HEK293 (cell line): ENCODE data around the gene NCOR2.

Experiments
- EGR2 ChIP-seq: fragments of 450-650 bp; formaldehyde crosslinking; IDR thresholded peaks from 2 replicates; pipeline ENCODE4 v1.5.1; 2016; ENCODE audit warnings: low read depth, missing biosample characterization, missing genetic modification characterization
- FEZF1 ChIP-seq: fragments of 450-650 bp; formaldehyde crosslinking; IDR thresholded peaks from 2 replicates; pipeline ENCODE4 v1.5.1; 2016; ENCODE audit warnings: missing biosample characterization, missing genetic modification characterization
- GLIS1 ChIP-seq: fragments of 450-650 bp; formaldehyde crosslinking; IDR thresholded peaks from 2 replicates; pipeline ENCODE4 v1.5.1; 2016; ENCODE audit warnings: missing biosample characterization, missing genetic modification characterization
- KLF1 ChIP-seq: fragments of 450-650 bp; formaldehyde crosslinking; IDR thresholded peaks from 2 replicates; pipeline ENCODE4 v1.5.1; 2016; ENCODE audit warnings: missing biosample characterization, missing genetic modification characterization
- KLF8 ChIP-seq: fragments of 450-650 bp; formaldehyde crosslinking; IDR thresholded peaks from 2 replicates; pipeline ENCODE4 v1.5.1; 2016; ENCODE audit warnings: missing biosample characterization, missing genetic modification characterization
- ZBTB1 ChIP-seq: fragments of 450-650 bp; formaldehyde crosslinking; IDR thresholded peaks from 2 replicates; pipeline ENCODE4 v1.5.1; 2016; ENCODE audit warnings: missing biosample characterization, missing genetic modification characterization
- ZFHX2 ChIP-seq: fragments of 450-650 bp; formaldehyde crosslinking; conservative IDR thresholded peaks from 2 replicates; pipeline ENCODE4 v1.5.1; 2016; ENCODE audit warnings: missing biosample characterization, missing genetic modification characterization
- ZNF114 ChIP-seq: fragments of 450-650 bp; formaldehyde crosslinking; IDR thresholded peaks from 2 replicates; pipeline ENCODE4 v1.5.0; 2017; ENCODE audit warnings: missing biosample characterization, missing genetic modification characterization
- ZNF239 ChIP-seq: fragments of 450-650 bp; formaldehyde crosslinking; IDR thresholded peaks from 2 replicates; pipeline ENCODE4 v1.5.1; 2016; ENCODE audit warnings: missing biosample characterization, missing genetic modification characterization
- ZNF350 ChIP-seq: fragments of 450-650 bp; formaldehyde crosslinking; IDR thresholded peaks from 2 replicates; pipeline ENCODE4 v1.5.0; 2017; ENCODE audit warnings: missing biosample characterization, mild to moderate bottlenecking, missing genetic modification characterization
- ZNF394 ChIP-seq: fragments of 450-650 bp; formaldehyde crosslinking; IDR thresholded peaks from 2 replicates; pipeline ENCODE4 v1.5.1; 2016; ENCODE audit warnings: missing biosample characterization, missing genetic modification characterization, mild to moderate bottlenecking, moderate library complexity, borderline replicate concordance
- ZNF558 ChIP-seq: fragments of 450-650 bp; formaldehyde crosslinking; IDR thresholded peaks from 2 replicates; pipeline ENCODE4 v1.5.1; 2016; ENCODE audit warnings: missing biosample characterization, missing genetic modification characterization
- ZNF837 ChIP-seq: fragments of 450-650 bp; formaldehyde crosslinking; IDR thresholded peaks from 2 replicates; pipeline ENCODE4 v1.5.1; 2016; ENCODE audit warnings: missing biosample characterization, missing genetic modification characterization
- TF ChIP-seq, protein P1 (sequence below): fragments of 450-650 bp; formaldehyde crosslinking; IDR thresholded peaks from 2 replicates; pipeline ENCODE4 v1.5.0; 2017; ENCODE audit warnings: missing biosample characterization, missing genetic modification characterization, borderline replicate concordance
- TF ChIP-seq, protein P2 (sequence below): fragments of 450-650 bp; formaldehyde crosslinking; IDR thresholded peaks from 2 replicates; pipeline ENCODE4 v1.5.1; 2016; ENCODE audit warnings: missing biosample characterization, missing genetic modification characterization
- TF ChIP-seq, protein P3 (sequence below): fragments of 450-650 bp; formaldehyde crosslinking; IDR thresholded peaks from 2 replicates; pipeline ENCODE4 v1.5.1; 2016; ENCODE audit warnings: missing biosample characterization, missing genetic modification characterization
- TF ChIP-seq, protein P4 (sequence below): fragments of 450-650 bp; formaldehyde crosslinking; IDR thresholded peaks from 2 replicates; pipeline ENCODE4 v1.5.1; 2016; ENCODE audit warnings: missing biosample characterization, missing genetic modification characterization, low read depth
- TF ChIP-seq, protein P5 (sequence below): fragments of 450-650 bp; formaldehyde crosslinking; conservative IDR thresholded peaks from 2 replicates; pipeline ENCODE4 v1.5.1; 2016; ENCODE audit warnings: low read depth, missing biosample characterization, missing genetic modification characterization
- TF ChIP-seq, protein P6 (sequence below): fragments of 450-650 bp; formaldehyde crosslinking; IDR thresholded peaks from 2 replicates; pipeline ENCODE4 v1.5.1; 2016; ENCODE audit warnings: missing biosample characterization, missing genetic modification characterization
- TF ChIP-seq, protein P7 (sequence below): fragments of 450-650 bp; formaldehyde crosslinking; IDR thresholded peaks from 2 replicates; pipeline ENCODE4 v1.5.1; 2017; ENCODE audit warnings: missing biosample characterization, mild to moderate bottlenecking, missing genetic modification characterization, moderate library complexity

The NCOR2 gene

DNA sequence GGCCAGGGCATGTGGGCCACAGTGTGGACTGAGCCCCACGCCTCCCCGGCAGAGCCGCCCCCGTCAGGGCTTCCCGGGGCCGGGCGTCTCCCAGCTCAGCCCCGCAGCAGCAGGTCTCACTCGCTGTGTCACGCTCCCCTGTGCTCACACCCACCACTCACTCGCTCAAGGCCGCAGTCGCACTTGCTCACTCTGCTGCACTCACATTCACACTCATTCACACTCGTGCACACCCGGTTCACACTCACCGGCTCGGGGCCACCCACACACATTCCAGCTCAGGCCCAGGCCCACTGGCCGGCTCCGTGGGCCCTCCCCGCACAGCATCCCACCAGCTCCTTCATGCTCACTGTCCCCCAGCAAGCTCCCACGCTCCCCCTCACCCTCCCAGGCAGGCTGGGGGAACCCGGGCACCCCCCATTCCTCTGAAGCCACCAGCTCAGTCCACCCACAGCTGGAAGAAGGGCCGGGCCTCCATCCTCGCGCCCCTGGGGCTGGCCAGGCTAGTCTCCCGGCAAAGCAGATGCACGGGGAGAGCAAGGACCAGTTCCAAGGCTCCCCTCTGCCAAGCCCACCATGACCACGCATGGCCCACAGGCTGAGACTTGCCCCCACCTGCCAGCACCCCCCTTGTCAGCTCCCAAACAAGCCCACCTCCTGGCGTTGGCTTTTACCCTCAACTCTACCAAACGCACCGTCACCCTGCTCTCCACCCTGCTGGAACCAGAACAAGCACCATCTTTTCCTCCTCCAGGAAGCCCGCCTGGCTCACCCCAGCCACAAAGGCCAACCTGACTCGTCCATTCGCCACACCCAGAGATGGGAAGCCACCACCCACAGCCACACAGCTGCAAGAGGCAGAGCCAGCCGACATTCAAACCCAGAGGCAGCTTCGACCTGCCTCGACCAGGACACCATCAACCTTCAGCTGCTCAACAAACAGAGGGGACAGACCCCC, 28.0 kb downstream of the NCOR2 start (continued):
- TF ChIP-seq, protein P1, sequence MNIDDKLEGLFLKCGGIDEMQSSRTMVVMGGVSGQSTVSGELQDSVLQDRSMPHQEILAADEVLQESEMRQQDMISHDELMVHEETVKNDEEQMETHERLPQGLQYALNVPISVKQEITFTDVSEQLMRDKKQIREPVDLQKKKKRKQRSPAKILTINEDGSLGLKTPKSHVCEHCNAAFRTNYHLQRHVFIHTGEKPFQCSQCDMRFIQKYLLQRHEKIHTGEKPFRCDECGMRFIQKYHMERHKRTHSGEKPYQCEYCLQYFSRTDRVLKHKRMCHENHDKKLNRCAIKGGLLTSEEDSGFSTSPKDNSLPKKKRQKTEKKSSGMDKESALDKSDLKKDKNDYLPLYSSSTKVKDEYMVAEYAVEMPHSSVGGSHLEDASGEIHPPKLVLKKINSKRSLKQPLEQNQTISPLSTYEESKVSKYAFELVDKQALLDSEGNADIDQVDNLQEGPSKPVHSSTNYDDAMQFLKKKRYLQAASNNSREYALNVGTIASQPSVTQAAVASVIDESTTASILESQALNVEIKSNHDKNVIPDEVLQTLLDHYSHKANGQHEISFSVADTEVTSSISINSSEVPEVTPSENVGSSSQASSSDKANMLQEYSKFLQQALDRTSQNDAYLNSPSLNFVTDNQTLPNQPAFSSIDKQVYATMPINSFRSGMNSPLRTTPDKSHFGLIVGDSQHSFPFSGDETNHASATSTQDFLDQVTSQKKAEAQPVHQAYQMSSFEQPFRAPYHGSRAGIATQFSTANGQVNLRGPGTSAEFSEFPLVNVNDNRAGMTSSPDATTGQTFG (tag by site-specific recombination), result no peak
- no peak for TF ChIP-seq GLIS1 (tag by site-specific recombination)
- no peak for TF ChIP-seq FEZF1
- no peak for TF ChIP-seq ZNF350 (tag by site-specific recombination)
- TF ChIP-seq, protein P2, sequence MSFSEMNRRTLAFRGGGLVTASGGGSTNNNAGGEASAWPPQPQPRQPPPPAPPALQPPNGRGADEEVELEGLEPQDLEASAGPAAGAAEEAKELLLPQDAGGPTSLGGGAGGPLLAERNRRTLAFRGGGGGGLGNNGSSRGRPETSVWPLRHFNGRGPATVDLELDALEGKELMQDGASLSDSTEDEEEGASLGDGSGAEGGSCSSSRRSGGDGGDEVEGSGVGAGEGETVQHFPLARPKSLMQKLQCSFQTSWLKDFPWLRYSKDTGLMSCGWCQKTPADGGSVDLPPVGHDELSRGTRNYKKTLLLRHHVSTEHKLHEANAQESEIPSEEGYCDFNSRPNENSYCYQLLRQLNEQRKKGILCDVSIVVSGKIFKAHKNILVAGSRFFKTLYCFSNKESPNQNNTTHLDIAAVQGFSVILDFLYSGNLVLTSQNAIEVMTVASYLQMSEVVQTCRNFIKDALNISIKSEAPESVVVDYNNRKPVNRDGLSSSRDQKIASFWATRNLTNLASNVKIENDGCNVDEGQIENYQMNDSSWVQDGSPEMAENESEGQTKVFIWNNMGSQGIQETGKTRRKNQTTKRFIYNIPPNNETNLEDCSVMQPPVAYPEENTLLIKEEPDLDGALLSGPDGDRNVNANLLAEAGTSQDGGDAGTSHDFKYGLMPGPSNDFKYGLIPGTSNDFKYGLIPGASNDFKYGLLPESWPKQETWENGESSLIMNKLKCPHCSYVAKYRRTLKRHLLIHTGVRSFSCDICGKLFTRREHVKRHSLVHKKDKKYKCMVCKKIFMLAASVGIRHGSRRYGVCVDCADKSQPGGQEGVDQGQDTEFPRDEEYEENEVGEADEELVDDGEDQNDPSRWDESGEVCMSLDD (tag by site-specific recombination), result no peak
- TF ChIP-seq, protein P3, sequence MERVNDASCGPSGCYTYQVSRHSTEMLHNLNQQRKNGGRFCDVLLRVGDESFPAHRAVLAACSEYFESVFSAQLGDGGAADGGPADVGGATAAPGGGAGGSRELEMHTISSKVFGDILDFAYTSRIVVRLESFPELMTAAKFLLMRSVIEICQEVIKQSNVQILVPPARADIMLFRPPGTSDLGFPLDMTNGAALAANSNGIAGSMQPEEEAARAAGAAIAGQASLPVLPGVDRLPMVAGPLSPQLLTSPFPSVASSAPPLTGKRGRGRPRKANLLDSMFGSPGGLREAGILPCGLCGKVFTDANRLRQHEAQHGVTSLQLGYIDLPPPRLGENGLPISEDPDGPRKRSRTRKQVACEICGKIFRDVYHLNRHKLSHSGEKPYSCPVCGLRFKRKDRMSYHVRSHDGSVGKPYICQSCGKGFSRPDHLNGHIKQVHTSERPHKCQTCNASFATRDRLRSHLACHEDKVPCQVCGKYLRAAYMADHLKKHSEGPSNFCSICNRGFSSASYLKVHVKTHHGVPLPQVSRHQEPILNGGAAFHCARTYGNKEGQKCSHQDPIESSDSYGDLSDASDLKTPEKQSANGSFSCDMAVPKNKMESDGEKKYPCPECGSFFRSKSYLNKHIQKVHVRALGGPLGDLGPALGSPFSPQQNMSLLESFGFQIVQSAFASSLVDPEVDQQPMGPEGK (tag by site-specific recombination), result no peak
- no peak for TF ChIP-seq ZNF837 (tag by site-specific recombination)
- no peak for TF ChIP-seq ZNF114 (tag by site-specific recombination)
- TF ChIP-seq, protein P4, sequence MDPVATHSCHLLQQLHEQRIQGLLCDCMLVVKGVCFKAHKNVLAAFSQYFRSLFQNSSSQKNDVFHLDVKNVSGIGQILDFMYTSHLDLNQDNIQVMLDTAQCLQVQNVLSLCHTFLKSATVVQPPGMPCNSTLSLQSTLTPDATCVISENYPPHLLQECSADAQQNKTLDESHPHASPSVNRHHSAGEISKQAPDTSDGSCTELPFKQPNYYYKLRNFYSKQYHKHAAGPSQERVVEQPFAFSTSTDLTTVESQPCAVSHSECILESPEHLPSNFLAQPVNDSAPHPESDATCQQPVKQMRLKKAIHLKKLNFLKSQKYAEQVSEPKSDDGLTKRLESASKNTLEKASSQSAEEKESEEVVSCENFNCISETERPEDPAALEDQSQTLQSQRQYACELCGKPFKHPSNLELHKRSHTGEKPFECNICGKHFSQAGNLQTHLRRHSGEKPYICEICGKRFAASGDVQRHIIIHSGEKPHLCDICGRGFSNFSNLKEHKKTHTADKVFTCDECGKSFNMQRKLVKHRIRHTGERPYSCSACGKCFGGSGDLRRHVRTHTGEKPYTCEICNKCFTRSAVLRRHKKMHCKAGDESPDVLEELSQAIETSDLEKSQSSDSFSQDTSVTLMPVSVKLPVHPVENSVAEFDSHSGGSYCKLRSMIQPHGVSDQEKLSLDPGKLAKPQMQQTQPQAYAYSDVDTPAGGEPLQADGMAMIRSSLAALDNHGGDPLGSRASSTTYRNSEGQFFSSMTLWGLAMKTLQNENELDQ (tag by site-specific recombination), result no peak
- TF ChIP-seq, protein P5, sequence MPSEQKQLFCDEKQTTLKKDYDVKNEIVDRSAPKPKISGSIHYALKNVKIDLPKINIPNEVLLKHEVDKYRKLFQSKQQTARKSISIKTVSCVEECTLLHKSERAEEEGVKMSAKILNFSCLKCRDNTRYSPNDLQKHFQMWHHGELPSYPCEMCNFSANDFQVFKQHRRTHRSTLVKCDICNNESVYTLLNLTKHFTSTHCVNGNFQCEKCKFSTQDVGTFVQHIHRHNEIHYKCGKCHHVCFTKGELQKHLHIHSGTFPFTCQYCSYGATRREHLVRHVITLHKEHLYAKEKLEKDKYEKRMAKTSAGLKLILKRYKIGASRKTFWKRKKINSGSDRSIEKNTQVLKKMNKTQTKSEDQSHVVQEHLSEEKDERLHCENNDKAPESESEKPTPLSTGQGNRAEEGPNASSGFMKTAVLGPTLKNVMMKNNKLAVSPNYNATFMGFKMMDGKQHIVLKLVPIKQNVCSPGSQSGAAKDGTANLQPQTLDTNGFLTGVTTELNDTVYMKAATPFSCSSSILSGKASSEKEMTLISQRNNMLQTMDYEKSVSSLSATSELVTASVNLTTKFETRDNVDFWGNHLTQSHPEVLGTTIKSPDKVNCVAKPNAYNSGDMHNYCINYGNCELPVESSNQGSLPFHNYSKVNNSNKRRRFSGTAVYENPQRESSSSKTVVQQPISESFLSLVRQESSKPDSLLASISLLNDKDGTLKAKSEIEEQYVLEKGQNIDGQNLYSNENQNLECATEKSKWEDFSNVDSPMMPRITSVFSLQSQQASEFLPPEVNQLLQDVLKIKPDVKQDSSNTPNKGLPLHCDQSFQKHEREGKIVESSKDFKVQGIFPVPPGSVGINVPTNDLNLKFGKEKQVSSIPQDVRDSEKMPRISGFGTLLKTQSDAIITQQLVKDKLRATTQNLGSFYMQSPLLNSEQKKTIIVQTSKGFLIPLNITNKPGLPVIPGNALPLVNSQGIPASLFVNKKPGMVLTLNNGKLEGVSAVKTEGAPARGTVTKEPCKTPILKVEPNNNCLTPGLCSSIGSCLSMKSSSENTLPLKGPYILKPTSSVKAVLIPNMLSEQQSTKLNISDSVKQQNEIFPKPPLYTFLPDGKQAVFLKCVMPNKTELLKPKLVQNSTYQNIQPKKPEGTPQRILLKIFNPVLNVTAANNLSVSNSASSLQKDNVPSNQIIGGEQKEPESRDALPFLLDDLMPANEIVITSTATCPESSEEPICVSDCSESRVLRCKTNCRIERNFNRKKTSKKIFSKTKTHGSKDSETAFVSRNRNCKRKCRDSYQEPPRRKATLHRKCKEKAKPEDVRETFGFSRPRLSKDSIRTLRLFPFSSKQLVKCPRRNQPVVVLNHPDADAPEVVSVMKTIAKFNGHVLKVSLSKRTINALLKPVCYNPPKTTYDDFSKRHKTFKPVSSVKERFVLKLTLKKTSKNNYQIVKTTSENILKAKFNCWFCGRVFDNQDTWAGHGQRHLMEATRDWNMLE, result no peak
- no peak for TF ChIP-seq ZNF394 (tag by site-specific recombination)
- TF ChIP-seq ZBTB1 (tag by site-specific recombination), result no peak
- no peak for TF ChIP-seq ZNF558 (tag by site-specific recombination)
- TF ChIP-seq, protein P6, sequence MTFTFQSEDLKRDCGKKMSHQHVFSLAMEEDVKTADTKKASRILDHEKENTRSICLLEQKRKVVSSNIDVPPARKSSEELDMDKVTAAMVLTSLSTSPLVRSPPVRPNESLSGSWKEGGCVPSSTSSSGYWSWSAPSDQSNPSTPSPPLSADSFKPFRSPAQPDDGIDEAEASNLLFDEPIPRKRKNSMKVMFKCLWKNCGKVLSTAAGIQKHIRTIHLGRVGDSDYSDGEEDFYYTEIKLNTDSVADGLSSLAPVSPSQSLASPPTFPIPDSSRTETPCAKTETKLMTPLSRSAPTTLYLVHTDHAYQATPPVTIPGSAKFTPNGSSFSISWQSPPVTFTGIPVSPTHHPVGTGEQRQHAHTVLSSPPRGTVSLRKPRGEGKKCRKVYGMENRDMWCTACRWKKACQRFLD (tag by site-specific recombination), result no peak
- 0 out of 2 replicates have a peak, but pooled peaks have one; percentile 43 for TF ChIP-seq KLF1
- peak; percentile 91 for TF ChIP-seq ZFHX2 (tag by site-specific recombination)
- no peak for TF ChIP-seq ZNF239 (tag by site-specific recombination)
- TF ChIP-seq EGR2 (tag by site-specific recombination), result peak; percentile 84
- no peak for TF ChIP-seq KLF8
- TF ChIP-seq, protein P7, sequence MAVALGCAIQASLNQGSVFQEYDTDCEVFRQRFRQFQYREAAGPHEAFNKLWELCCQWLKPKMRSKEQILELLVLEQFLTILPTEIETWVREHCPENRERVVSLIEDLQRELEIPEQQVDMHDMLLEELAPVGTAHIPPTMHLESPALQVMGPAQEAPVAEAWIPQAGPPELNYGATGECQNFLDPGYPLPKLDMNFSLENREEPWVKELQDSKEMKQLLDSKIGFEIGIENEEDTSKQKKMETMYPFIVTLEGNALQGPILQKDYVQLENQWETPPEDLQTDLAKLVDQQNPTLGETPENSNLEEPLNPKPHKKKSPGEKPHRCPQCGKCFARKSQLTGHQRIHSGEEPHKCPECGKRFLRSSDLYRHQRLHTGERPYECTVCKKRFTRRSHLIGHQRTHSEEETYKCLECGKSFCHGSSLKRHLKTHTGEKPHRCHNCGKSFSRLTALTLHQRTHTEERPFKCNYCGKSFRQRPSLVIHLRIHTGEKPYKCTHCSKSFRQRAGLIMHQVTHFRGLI (tag by site-specific recombination), result peak; percentile 54; the same call in 1 of the 2 replicates
